PC-9 (cell line): Measurements from ENCODE around the gene MIGA2.

Experiments used
- EZH2 ChIP-seq: fragments of 200-600 bp; sonication (generic); IDR thresholded peaks from 2 replicates; pipeline ENCODE4 v1.8.0; 2017; ENCODE audit warnings: antibody characterized with exemption, low read depth
- TF ChIP-seq, protein P1 (sequence below): fragments of 200-600 bp; sonication (generic); conservative IDR thresholded peaks from 2 replicates; pipeline ENCODE4 v1.6.1; 2017; ENCODE audit warnings: mixed run types, antibody characterized with exemption, mild to moderate bottlenecking, moderate library complexity

DNA sequence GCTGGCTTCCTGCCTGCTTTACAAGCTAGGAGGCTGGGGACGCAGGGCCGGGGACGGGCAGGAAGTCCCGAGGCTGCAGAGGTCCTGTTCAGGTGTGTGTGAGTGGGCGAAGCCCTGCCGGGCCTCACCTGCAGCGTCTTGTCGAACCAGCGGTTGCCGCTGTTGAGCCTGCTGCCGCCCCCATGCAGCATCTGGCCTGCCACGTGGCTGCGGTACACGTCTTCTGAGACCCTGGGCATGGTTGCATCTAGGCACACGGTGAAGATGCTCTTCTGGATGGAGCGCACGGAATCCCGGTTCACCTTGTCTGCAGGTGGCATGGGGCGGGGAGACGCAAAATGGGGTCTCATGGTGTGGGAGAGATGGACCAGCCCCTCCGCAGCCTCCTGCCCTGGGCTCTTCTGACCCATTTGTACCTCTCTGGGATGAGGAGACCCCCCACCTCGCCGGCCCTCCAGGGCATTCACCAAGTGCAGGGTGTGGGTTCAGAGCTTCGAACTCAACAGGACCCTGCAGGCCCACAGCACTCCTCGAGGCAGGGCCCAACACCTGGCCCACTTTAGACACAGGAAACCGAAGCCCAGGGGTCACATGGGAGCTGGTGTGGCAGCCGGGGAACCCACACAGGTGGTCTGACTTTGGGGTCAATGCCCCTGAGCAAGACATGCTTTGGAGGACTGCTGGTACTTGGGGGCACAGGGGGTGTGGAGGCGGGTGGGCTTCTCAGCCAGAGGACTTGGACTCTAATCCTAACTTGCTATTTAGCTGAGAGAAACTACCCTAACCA is 64.2 kb downstream of the MIGA2 start:
- TF ChIP-seq, protein P1, sequence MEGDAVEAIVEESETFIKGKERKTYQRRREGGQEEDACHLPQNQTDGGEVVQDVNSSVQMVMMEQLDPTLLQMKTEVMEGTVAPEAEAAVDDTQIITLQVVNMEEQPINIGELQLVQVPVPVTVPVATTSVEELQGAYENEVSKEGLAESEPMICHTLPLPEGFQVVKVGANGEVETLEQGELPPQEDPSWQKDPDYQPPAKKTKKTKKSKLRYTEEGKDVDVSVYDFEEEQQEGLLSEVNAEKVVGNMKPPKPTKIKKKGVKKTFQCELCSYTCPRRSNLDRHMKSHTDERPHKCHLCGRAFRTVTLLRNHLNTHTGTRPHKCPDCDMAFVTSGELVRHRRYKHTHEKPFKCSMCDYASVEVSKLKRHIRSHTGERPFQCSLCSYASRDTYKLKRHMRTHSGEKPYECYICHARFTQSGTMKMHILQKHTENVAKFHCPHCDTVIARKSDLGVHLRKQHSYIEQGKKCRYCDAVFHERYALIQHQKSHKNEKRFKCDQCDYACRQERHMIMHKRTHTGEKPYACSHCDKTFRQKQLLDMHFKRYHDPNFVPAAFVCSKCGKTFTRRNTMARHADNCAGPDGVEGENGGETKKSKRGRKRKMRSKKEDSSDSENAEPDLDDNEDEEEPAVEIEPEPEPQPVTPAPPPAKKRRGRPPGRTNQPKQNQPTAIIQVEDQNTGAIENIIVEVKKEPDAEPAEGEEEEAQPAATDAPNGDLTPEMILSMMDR: no peak
- no peak for TF ChIP-seq EZH2
